ENCODE data around the gene DMTF1.

DMTF1 gene, protein sequence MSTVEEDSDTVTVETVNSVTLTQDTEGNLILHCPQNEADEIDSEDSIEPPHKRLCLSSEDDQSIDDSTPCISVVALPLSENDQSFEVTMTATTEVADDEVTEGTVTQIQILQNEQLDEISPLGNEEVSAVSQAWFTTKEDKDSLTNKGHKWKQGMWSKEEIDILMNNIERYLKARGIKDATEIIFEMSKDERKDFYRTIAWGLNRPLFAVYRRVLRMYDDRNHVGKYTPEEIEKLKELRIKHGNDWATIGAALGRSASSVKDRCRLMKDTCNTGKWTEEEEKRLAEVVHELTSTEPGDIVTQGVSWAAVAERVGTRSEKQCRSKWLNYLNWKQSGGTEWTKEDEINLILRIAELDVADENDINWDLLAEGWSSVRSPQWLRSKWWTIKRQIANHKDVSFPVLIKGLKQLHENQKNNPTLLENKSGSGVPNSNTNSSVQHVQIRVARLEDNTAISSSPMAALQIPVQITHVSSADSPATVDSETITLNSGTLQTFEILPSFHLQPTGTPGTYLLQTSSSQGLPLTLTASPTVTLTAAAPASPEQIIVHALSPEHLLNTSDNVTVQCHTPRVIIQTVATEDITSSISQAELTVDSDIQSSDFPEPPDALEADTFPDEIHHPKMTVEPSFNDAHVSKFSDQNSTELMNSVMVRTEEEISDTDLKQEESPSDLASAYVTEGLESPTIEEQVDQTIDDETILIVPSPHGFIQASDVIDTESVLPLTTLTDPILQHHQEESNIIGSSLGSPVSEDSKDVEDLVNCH
- long read RNA-seq, transcript DMTF1-201 (18 exons, 3,801 nt): major isoform, 9 of 45 reads
- long read RNA-seq, transcript DMTF1-227 (18 exons, 3,915 nt): minor isoform, 7 of 45 reads
- long read RNA-seq, partial matches to known transcripts: 8 of 45 reads
- long read RNA-seq, other reads (novel, unspliced or antisense): 19 of 45 reads

DNA sequence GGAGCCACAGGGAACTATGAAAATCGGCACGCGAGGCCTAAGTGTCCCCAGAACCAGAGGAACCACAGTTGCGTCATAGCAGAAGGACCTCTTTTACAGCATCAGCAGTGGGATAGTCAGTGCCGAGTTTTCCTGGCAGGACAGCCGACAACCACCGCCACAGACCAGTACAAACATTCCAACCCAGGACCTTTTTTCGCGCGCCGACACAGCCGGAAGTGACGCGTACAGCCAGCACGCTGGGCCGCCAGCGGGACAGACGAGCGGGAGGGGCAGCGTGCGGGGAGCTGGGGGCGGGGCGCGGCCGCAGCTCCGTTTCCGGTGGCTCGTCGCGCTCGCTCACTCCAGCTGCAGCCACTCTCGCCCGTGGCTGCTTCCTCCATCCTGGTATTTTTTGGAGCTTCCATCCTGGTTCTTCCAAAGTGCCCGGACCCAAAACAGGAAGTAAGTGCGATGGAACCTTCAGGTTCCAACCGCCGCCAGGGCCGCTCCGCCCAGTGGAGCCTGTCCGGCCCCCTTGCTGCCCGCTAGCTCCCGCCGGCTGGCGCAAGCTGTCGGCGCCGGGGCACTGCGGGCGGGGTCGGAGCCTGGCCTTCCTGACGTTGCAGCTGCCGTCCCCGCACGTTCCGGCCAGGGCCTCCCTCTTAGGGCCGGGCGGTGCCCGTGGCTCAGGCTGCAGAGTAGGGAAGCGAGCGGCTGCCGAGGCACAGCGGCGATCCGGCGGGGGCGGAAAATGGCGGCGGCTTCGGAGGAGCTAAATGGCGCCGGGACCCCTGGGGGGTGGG, at the start of gene DMTF1:
Gene DMTF1, plus strand, starts transcription at position 342 of the 785 bp plus-strand sequence. CDS start 12,489 bp downstream, outside the sequence.
- peak; percentile 82 to 89 for DNase-seq (ENCODE audit: low read depth in 1 of 2, low spot score in 1 of 2)

DNA sequence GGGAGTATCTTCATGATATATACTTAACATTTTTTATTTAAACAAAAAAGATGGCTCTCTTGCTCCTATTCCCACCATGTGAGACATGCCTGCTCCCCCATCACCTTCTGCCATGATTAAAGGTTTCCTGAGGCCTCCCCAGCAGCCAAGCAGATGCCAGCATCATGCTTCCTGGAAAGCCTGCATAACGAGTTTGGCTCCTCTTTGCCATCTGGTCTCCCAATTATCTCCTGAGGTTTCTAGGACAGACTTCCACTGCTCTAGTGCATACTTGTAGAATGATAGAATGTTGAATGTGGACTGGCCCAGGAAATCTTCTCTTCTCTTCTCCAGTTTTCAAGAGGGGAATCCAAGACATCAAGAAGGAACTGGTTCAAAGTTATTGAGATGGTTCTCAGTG, 46.9 kb upstream of the DMTF1 start:
- Histone ChIP-seq H3K4me3 (replicated peaks; ENCODE audit: insufficient read depth, low read length) (no peak overlapping the region), H3K27ac (replicated peaks) (no peak overlapping the region), H3K27me3 (ENCODE audit: insufficient read depth, poor library complexity, severe bottlenecking) (peaks cover 2% of the 10 kb centered on the region)
- DNase-seq (ENCODE audit: low read depth in 1 of 2, low spot score in 1 of 2): no peak
- TF ChIP-seq SPI1 (IDR thresholded peaks at IDR 0.05; ENCODE audit: borderline replicate concordance, low read depth) (no peak), GABPA (IDR thresholded peaks at IDR 0.05; ENCODE audit: low read depth) (no peak), POLR2AphosphoS5 (IDR thresholded peaks at IDR 0.05; ENCODE audit: low read depth) (no peak)
- TF ChIP-seq, protein P1, sequence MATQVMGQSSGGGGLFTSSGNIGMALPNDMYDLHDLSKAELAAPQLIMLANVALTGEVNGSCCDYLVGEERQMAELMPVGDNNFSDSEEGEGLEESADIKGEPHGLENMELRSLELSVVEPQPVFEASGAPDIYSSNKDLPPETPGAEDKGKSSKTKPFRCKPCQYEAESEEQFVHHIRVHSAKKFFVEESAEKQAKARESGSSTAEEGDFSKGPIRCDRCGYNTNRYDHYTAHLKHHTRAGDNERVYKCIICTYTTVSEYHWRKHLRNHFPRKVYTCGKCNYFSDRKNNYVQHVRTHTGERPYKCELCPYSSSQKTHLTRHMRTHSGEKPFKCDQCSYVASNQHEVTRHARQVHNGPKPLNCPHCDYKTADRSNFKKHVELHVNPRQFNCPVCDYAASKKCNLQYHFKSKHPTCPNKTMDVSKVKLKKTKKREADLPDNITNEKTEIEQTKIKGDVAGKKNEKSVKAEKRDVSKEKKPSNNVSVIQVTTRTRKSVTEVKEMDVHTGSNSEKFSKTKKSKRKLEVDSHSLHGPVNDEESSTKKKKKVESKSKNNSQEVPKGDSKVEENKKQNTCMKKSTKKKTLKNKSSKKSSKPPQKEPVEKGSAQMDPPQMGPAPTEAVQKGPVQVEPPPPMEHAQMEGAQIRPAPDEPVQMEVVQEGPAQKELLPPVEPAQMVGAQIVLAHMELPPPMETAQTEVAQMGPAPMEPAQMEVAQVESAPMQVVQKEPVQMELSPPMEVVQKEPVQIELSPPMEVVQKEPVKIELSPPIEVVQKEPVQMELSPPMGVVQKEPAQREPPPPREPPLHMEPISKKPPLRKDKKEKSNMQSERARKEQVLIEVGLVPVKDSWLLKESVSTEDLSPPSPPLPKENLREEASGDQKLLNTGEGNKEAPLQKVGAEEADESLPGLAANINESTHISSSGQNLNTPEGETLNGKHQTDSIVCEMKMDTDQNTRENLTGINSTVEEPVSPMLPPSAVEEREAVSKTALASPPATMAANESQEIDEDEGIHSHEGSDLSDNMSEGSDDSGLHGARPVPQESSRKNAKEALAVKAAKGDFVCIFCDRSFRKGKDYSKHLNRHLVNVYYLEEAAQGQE (IDR thresholded peaks at IDR 0.05; ENCODE audit: insufficient replicate concordance, low read depth): no peak
- TF ChIP-seq, protein P2, sequence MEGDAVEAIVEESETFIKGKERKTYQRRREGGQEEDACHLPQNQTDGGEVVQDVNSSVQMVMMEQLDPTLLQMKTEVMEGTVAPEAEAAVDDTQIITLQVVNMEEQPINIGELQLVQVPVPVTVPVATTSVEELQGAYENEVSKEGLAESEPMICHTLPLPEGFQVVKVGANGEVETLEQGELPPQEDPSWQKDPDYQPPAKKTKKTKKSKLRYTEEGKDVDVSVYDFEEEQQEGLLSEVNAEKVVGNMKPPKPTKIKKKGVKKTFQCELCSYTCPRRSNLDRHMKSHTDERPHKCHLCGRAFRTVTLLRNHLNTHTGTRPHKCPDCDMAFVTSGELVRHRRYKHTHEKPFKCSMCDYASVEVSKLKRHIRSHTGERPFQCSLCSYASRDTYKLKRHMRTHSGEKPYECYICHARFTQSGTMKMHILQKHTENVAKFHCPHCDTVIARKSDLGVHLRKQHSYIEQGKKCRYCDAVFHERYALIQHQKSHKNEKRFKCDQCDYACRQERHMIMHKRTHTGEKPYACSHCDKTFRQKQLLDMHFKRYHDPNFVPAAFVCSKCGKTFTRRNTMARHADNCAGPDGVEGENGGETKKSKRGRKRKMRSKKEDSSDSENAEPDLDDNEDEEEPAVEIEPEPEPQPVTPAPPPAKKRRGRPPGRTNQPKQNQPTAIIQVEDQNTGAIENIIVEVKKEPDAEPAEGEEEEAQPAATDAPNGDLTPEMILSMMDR (IDR thresholded peaks at IDR 0.05; ENCODE audit: insufficient read depth, low read length): no peak

More for the DNA sequence above, at the start of gene DMTF1:
- H3K27me3 ChIP-seq (ENCODE audit: insufficient read depth, poor library complexity, severe bottlenecking): no peaks in the 10 kb centered on the region
- H3K4me3 ChIP-seq (replicated peaks; ENCODE audit: insufficient read depth, low read length): peak within 1 kb of the TSS; percentile 72
- TF ChIP-seq GABPA (IDR thresholded peaks at IDR 0.05; ENCODE audit: low read depth): peak; percentile 72
- TF ChIP-seq, protein P1 (IDR thresholded peaks at IDR 0.05; ENCODE audit: insufficient replicate concordance, low read depth): peak; percentile 54
- TF ChIP-seq POLR2AphosphoS5 (IDR thresholded peaks at IDR 0.05; ENCODE audit: low read depth): peak; percentile 82
- TF ChIP-seq, protein P2 (IDR thresholded peaks at IDR 0.05; ENCODE audit: insufficient read depth, low read length): no peak
- no peak for TF ChIP-seq SPI1 (IDR thresholded peaks at IDR 0.05; ENCODE audit: borderline replicate concordance, low read depth)
- H3K27ac ChIP-seq (replicated peaks): peak within 1 kb of the TSS; percentile 96

DNA sequence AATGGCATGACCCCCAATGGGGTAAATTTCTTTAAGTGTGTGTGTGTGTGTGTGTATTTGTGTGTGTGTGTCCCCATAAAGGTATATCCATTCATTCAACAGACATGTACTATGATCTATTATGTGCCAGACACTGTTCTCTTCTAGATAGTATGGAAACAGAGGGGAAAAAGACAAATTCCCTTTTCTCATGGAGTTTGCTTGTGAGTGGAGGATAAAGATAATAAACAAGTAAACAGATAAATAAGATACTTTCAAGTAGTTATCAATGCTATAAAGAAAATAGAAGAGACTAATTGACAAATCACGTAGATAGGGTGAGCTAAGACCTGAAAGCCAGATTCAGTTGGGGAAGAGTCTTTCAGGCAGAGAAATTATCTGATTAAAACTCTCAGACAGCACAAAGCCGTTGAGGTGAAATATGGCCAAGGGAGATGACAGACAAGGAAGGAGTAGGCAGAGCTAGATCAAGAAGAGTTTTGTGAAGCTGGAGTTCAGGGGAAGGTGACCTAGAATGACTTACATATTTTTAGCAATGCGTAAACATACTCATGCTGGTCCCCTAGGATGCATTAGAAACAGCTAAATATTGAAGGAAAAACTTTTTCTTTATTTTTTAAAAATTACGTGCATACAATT, 45.2 kb upstream of the DMTF1 start:
- H3K27ac ChIP-seq (replicated peaks): no peak overlapping the region
- H3K27me3 ChIP-seq (ENCODE audit: insufficient read depth, poor library complexity, severe bottlenecking): peaks cover 2% of the 10 kb centered on the region
- no peak for DNase-seq (ENCODE audit: low read depth in 1 of 2, low spot score in 1 of 2)
- TF ChIP-seq, protein P2 (IDR thresholded peaks at IDR 0.05; ENCODE audit: insufficient read depth, low read length): no peak
- no peak for TF ChIP-seq SPI1 (IDR thresholded peaks at IDR 0.05; ENCODE audit: borderline replicate concordance, low read depth)
- no peak for TF ChIP-seq GABPA (IDR thresholded peaks at IDR 0.05; ENCODE audit: low read depth)
- TF ChIP-seq POLR2AphosphoS5 (IDR thresholded peaks at IDR 0.05; ENCODE audit: low read depth): no peak
- TF ChIP-seq, protein P1 (IDR thresholded peaks at IDR 0.05; ENCODE audit: insufficient replicate concordance, low read depth): no peak
- H3K4me3 ChIP-seq (replicated peaks; ENCODE audit: insufficient read depth, low read length): no peak overlapping the region

All from HL-60 (cell line).